GM12891 (cell line): ENCODE measurements around the gene CCL17.

Source experiments
- DNase-seq: peaks from one replicate; pipeline ENCODE4 v3.0.0; 2011; ENCODE audit warnings: low spot score; ENCODE audit not compliant: insufficient read length
- FAIRE-seq: peaks from 2 replicates; lab custom pipeline; 2011; peaks lifted over from hg19 to GRCh38; lab: Jason Lieb, UNC
- PAX5 ChIP-seq: IDR thresholded peaks from 2 replicates; pipeline ENCODE4 v1.6.1; 2011; ENCODE audit warnings: low read length, moderate library complexity, mild to moderate bottlenecking; ENCODE audit not compliant: insufficient read depth, severe bottlenecking
- POLR2A ChIP-seq: IDR thresholded peaks from 2 replicates; pipeline ENCODE4 v1.6.1; 2011; ENCODE audit warnings: low read depth, low read length, control low read depth
- POLR2AphosphoS5 ChIP-seq: IDR thresholded peaks from 2 replicates; pipeline ENCODE4 v1.6.1; 2011; ENCODE audit warnings: low read depth, low read length, control low read depth
- POU2F2 ChIP-seq: IDR thresholded peaks from 2 replicates; pipeline ENCODE4 v1.6.1; 2011; ENCODE audit warnings: low read depth, mild to moderate bottlenecking, control low read depth, low read length, moderate library complexity
- SPI1 ChIP-seq: IDR thresholded peaks from 2 replicates; pipeline ENCODE4 v1.6.1; 2011; ENCODE audit warnings: low read depth, low read length, control low read depth
- TAF1 ChIP-seq: IDR thresholded peaks from 2 replicates; pipeline ENCODE4 v1.6.1; 2011; ENCODE audit warnings: low read depth, low read length, control low read depth

The CCL17 gene

GRCh38 chr16:57377080-57377841 is 27.3 kb upstream of the CCL17 start:
- FAIRE-seq: peak; percentile 93

GRCh38 chr16:57379579-57379978 is 25.0 kb upstream of the CCL17 start:
- no peak for TF ChIP-seq POU2F2
- TF ChIP-seq POLR2A: no peak
- TF ChIP-seq PAX5: no peak
- TF ChIP-seq SPI1: no peak
- no peak for TF ChIP-seq TAF1
- TF ChIP-seq POLR2AphosphoS5: no peak
- DNase-seq (no peak), FAIRE-seq (no peak)

More at GRCh38 chr16:57377080-57377841, 27.3 kb upstream of the CCL17 start:
- TF ChIP-seq POLR2AphosphoS5 (no peak; the same call in 1 of the 2 replicates), SPI1 (peak; percentile 48; the same call in 1 of the 2 replicates), PAX5 (peak; percentile 76), POLR2A (no peak), TAF1 (no peak), POU2F2 (peak; percentile 97)
- peak; percentile 75 for DNase-seq

- TF ChIP-seq POLR2AphosphoS5 (no peak), SPI1 (peak; percentile 53)
- DNase-seq (no peak), FAIRE-seq (peak; percentile 88)
Observed at GRCh38 chr16:57380671-57381462, 23.7 kb upstream of the CCL17 start.

GRCh38 chr16:57381791-57382534 is 22.6 kb upstream of the CCL17 start:
- TF ChIP-seq POLR2AphosphoS5: no peak
- TF ChIP-seq POLR2A: no peak
- TF ChIP-seq TAF1: no peak
- no peak for TF ChIP-seq POU2F2
- no peak for TF ChIP-seq PAX5
- no peak for TF ChIP-seq SPI1
- no peak for DNase-seq
- FAIRE-seq: no peak

GRCh38 chr16:57382535-57383275 is 21.9 kb upstream of the CCL17 start:
- no peak for DNase-seq
- no peak for FAIRE-seq
- TF ChIP-seq POLR2AphosphoS5 (no peak), POU2F2 (no peak), TAF1 (no peak), POLR2A (no peak), PAX5 (no peak), SPI1 (no peak)

- TF ChIP-seq SPI1: no peak
- no peak for TF ChIP-seq POU2F2
- TF ChIP-seq PAX5: no peak
- no peak for TF ChIP-seq POLR2AphosphoS5
- no peak for TF ChIP-seq POLR2A
- no peak for TF ChIP-seq TAF1
- no peak for FAIRE-seq
- no peak for DNase-seq
Observed at GRCh38 chr16:57383276-57384247, 21.0 kb upstream of the CCL17 start.

GRCh38 chr16:57384248-57385070 is 20.1 kb upstream of the CCL17 start:
- TF ChIP-seq SPI1 (peak; percentile 81), POLR2A (no peak)

More at GRCh38 chr16:57384248-57385070, 20.1 kb upstream of the CCL17 start:
- no peak for DNase-seq
- no peak for FAIRE-seq
